NCI-H146 treated with DMSO at 0.1 percent for 48 hours (cell line): ENCODE data around the gene PPP1CB.

Source experiments
- DNase-seq: peaks from one replicate; lab custom pipeline; 2025; ENCODE audit not compliant: unreplicated experiment; lab: John Stamatoyannopoulos, UW

The PPP1CB gene

DNA sequence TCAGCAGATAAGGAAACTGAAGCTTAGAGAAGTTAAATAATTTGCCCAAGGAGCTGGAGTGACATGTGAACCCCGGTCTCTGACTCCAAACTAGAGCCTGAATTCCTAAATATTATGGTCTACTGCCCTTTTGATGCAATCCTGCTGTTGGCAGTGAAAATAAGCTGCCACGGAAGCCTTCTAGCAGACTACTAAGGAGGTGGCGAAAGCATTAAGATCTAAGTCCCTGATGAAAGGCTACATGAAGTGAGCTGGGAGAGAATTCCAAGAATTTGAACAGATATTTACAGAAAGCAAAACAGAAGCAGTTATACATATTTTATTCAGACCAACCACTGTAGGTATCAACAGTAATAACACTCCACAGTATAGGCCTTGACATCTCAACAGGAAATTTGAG lies 90.4 kb downstream of the PPP1CB start:
- no peak for DNase-seq
